K562 (cell line): ENCODE measurements around the gene AIM2. TPM values are rescaled to one million over a fixed set of nuclear protein-coding genes. Genes with fewer than 3 reads are reported as not detected.

Source experiments
- RBM17 ChIP-seq: fragments of 200-400 bp; formaldehyde crosslinking; IDR thresholded peaks from 2 replicates; pipeline ENCODE4 v1.6.1; 2017; ENCODE audit warnings: low read depth, mild to moderate bottlenecking, low read length, borderline replicate concordance
- SIX5 ChIP-seq, 2 experiments: IDR thresholded peaks; 2 replicates each; pipeline ENCODE4 v1.6.1; 2011; ENCODE audit warnings: low read length in 2 of 2, borderline replicate concordance in 1 of 2, low read depth in 1 of 2, mild to moderate bottlenecking in 1 of 2, moderate library complexity in 1 of 2; ENCODE audit not compliant: insufficient read depth in 1 of 2
- TEAD4 ChIP-seq, 2 experiments: sonication (generic) in 1 of 2; formaldehyde crosslinking in 1 of 2; IDR thresholded peaks; 2 replicates each; pipeline versions ENCODE4 v1.6.1 to v1.8.0; 2012 to 2022; ENCODE audit warnings: borderline replicate concordance in 1 of 2, inconsistent platforms in 1 of 2, low read length in 1 of 2, mild to moderate bottlenecking in 1 of 2, missing genetic modification reagents in 1 of 2
- polyA plus RNA-seq, 8 experiments: library from polyadenylated mRNA; depleted of rRNA in 4 of 8; stranded (reverse) in 5 of 8; unstranded in 3 of 8; fragments of >200 nt; fragmentation: Nextera tagmentation in 2 of 8; fragmentation: Illumina TruSeq in 1 of 8; extraction: Ambion mirVana in 2 of 8; extraction: Trizol in 1 of 8; gene quantifications; 2 replicates each; pipeline versions ENCODE4 v1.2.1 to v1.2.3, GENCODE V29; 2011 to 2014; ENCODE audit warnings: inconsistent platforms in 1 of 8, missing spikeins in 1 of 8
- total RNA-seq, 7 experiments: library from RNA; depleted of rRNA in 6 of 7; stranded (reverse); fragments of >200 nt in 6 of 7; fragmentation: Illumina TruSeq in 2 of 7; extraction: Trizol in 2 of 7; gene quantifications; 2 replicates each; pipeline versions ENCODE4 v1.2.1 to v1.2.3, GENCODE V29; 2011 to 2021; ENCODE audit warnings: low replicate concordance in 1 of 7
- TF ChIP-seq, protein P1 (sequence below): IDR thresholded peaks from 2 replicates; pipeline ENCODE4 v1.6.1; 2014; ENCODE audit warnings: antibody characterized with exemption
- TF ChIP-seq, protein P2 (sequence below): fragments of 450-650 bp; conservative IDR thresholded peaks from 2 replicates; pipeline ENCODE4 v1.6.1; 2016; ENCODE audit warnings: missing genetic modification characterization, low read depth, mild to moderate bottlenecking, control low read depth, missing compliant biosample characterization

The AIM2 gene
- total and polyA plus RNA-seq, 9 of the 15 experiments (the other 6 are each of a cell fraction or from before 2014, with no cell fraction given): 0.10 to 0.95 (median 0.22) TPM

GRCh38 chr1:159091180-159091560 lies 14.6 kb upstream of the AIM2 start (continued):
- TF ChIP-seq, protein P1, sequence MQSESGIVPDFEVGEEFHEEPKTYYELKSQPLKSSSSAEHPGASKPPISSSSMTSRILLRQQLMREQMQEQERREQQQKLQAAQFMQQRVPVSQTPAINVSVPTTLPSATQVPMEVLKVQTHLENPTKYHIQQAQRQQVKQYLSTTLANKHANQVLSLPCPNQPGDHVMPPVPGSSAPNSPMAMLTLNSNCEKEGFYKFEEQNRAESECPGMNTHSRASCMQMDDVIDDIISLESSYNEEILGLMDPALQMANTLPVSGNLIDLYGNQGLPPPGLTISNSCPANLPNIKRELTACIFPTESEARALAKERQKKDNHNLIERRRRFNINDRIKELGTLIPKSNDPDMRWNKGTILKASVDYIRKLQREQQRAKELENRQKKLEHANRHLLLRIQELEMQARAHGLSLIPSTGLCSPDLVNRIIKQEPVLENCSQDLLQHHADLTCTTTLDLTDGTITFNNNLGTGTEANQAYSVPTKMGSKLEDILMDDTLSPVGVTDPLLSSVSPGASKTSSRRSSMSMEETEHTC: no peak
- TF ChIP-seq TEAD4 (IDR thresholded peaks at IDR 0.05; ENCODE audit: low read length) (no peak), TEAD4 (CRISPR knock-in tag; IDR thresholded peaks at IDR 0.05; ENCODE audit: borderline replicate concordance) (no peak), RBM17 (no peak), SIX5 (IDR thresholded peaks at IDR 0.05; ENCODE audit: borderline replicate concordance in 1 of 2, insufficient read depth in 1 of 2, low read depth in 1 of 2, low read length in 2 of 2) (no peak)
- TF ChIP-seq, protein P2, sequence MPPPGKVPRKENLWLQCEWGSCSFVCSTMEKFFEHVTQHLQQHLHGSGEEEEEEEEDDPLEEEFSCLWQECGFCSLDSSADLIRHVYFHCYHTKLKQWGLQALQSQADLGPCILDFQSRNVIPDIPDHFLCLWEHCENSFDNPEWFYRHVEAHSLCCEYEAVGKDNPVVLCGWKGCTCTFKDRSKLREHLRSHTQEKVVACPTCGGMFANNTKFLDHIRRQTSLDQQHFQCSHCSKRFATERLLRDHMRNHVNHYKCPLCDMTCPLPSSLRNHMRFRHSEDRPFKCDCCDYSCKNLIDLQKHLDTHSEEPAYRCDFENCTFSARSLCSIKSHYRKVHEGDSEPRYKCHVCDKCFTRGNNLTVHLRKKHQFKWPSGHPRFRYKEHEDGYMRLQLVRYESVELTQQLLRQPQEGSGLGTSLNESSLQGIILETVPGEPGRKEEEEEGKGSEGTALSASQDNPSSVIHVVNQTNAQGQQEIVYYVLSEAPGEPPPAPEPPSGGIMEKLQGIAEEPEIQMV: no peak
